ENCODE results near the gene SIK2. TPM values are rescaled to one million over a fixed set of nuclear protein-coding genes. Genes with fewer than 3 reads are reported as not detected.

SIK2 gene
- total and polyA plus RNA-seq, 2 donors (not counting 3 experiments of a cell fraction or from before 2014, with no cell fraction given), result 14.6 to 17.1 TPM

GRCh38 chr11:111598148-111598547 lies 4.1 kb upstream of the SIK2 start:
- no peaks in the 10 kb centered on the region for H3K79me2 ChIP-seq (ENCODE audit: control insufficient read depth, insufficient read depth, low read length)
- BruUV-seq (replicated peaks), result no TSS peak
- no peaks in the 10 kb centered on the region for H3K9me1 ChIP-seq (replicated peaks; ENCODE audit: control insufficient read depth, extremely low read depth, insufficient read depth, low read length)
- dilution Hi-C loops (cut with MboI; ENCODE audit: extremely low pct_ligation_motif_present, low sequenced_read_pairs), result no loop called here
- peaks cover 0 to 3% of the 10 kb centered on the region in 2 experiments for H3K27me3 ChIP-seq (ENCODE audit: control insufficient read depth in 2 of 2, insufficient read depth in 2 of 2, low read length in 2 of 2)
- H3K9ac ChIP-seq (replicated peaks; ENCODE audit: extremely low read depth, insufficient read depth, low read length), result no peak overlapping the region
- H3K4me3 ChIP-seq (replicated peaks in 1 of 3; ENCODE audit: insufficient read depth in 1 of 3, low read depth in 1 of 3, low read length in 3 of 3), result no peak overlapping the region
- H3K4me1 ChIP-seq (ENCODE audit: control insufficient read depth, extremely low read depth, insufficient read depth, low read length), result peaks cover 5% of the 10 kb centered on the region
- H3K27ac ChIP-seq (ENCODE audit: insufficient read depth, low read depth, low read length), result no peak overlapping the region
- no peak for FAIRE-seq
- DNase-seq (ENCODE audit: low read depth, low spot score), result no peak
- CTCF ChIA-PET, result interaction anchor here (0.9 to 3.2 kb wide), 6 partner anchors 8 to 259 kb away, joined by 3 to 34 read pairs (median 4); no protein-coding TSS in a partner anchor
- no peaks in the 10 kb centered on the region for H3K9me3 ChIP-seq (replicated peaks; ENCODE audit: control insufficient read depth, insufficient read depth, low read length)
- no peak for TF ChIP-seq EZH2 (IDR thresholded peaks at IDR 0.05; ENCODE audit: borderline replicate concordance, low read depth, low read length, severe bottlenecking)
- no peak for TF ChIP-seq GATA2 (IDR thresholded peaks at IDR 0.05; ENCODE audit: insufficient read depth, insufficient read length, low read depth, low read length)
- no peak for TF ChIP-seq MYC (IDR thresholded peaks at IDR 0.05; ENCODE audit: low read depth, low read length)
- TF ChIP-seq MAX (IDR thresholded peaks at IDR 0.05; ENCODE audit: insufficient read depth, insufficient read length), result no peak
- TF ChIP-seq FOS (IDR thresholded peaks at IDR 0.05; ENCODE audit: borderline replicate concordance, insufficient read depth, low read length), result no peak
- TF ChIP-seq POLR2AphosphoS5 (IDR thresholded peaks at IDR 0.05; ENCODE audit: insufficient read depth, low read depth, low read length), result no peak
- no peak for TF ChIP-seq JUN (IDR thresholded peaks at IDR 0.05; ENCODE audit: borderline replicate concordance, insufficient read depth, insufficient read length, low read depth)
- no peak for TF ChIP-seq POLR2A (IDR thresholded peaks at IDR 0.05; ENCODE audit: low read depth, low read length)
- TF ChIP-seq CTCF (IDR thresholded peaks at IDR 0.05; ENCODE audit: extremely low read depth in 1 of 2, insufficient read depth in 1 of 2, low read depth in 1 of 2, low read length in 2 of 2), result no peak
- POLR2A ChIA-PET, result interaction anchor here (0.6 kb wide), 1 partner anchor 1105 kb away, joined by 3 read pairs; no protein-coding TSS in a partner anchor
- H3K36me3 ChIP-seq (ENCODE audit: control insufficient read depth in 2 of 2, extremely low read depth in 1 of 2, insufficient read depth in 2 of 2, low read length in 2 of 2), result no peaks in the 10 kb centered on the region
- no peak overlapping the region for H2AFZ ChIP-seq (ENCODE audit: low read depth, low read length)
- no peak overlapping the region for H3K4me2 ChIP-seq (ENCODE audit: insufficient read depth, low read length)
- H4K20me1 ChIP-seq (replicated peaks; ENCODE audit: control insufficient read depth, extremely low read depth, insufficient read depth, low read length), result no peaks in the 10 kb centered on the region
- intact Hi-C loops (cut with micrococcal nuclease), result no loop called here
